ENCODE results near the gene DERA.

Gene DERA

DNA sequence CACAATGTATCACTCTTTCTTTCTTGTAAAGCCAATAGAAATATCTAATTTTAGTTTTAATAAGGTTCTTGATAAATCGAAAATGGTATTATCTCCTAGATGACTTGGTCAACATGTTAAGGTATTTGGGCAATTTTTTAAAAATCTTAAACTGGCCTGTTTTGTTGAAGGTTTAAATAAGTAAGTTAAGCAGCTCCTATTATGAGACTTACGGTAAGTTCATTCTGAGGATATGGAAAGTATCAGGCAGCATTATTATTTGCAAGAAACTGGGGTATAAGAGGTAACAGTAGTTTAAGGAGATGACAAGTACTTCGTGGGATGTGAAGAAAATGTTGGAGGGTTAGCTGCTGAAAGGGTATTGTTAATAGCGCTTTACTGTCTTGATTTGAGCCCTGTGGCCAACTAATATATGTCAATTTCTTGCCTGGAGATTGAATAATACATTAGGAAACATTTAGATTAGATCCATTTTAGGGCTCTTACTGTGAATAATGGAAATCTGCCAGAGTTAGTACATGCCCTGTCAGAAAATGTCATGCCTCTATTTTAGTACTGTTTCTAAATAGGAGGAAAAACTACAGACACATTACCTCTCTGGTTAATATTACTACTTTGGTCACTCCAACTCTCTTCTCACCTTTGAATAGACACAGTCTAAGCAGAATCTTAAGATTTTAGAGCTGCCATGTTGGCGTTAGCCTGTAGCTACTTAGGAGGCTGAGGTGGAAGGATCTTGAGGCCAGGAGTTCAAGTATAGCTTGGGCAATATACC, 23.9 kb upstream of the DERA start (continued):
- no peak for TF ChIP-seq ZSCAN30 (tag by site-specific recombination; IDR thresholded peaks at IDR 0.05)
- no peak for TF ChIP-seq PRDM1 (tag by site-specific recombination; IDR thresholded peaks at IDR 0.05)
- no peak for TF ChIP-seq ZNF138 (tag by site-specific recombination; IDR thresholded peaks at IDR 0.05; ENCODE audit: borderline replicate concordance)
- TF ChIP-seq, protein P1, sequence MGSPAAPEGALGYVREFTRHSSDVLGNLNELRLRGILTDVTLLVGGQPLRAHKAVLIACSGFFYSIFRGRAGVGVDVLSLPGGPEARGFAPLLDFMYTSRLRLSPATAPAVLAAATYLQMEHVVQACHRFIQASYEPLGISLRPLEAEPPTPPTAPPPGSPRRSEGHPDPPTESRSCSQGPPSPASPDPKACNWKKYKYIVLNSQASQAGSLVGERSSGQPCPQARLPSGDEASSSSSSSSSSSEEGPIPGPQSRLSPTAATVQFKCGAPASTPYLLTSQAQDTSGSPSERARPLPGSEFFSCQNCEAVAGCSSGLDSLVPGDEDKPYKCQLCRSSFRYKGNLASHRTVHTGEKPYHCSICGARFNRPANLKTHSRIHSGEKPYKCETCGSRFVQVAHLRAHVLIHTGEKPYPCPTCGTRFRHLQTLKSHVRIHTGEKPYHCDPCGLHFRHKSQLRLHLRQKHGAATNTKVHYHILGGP (tag by site-specific recombination; IDR thresholded peaks at IDR 0.05): no peak
- no peak for TF ChIP-seq MYNN (tag by site-specific recombination; IDR thresholded peaks at IDR 0.05; ENCODE audit: borderline replicate concordance)

DNA sequence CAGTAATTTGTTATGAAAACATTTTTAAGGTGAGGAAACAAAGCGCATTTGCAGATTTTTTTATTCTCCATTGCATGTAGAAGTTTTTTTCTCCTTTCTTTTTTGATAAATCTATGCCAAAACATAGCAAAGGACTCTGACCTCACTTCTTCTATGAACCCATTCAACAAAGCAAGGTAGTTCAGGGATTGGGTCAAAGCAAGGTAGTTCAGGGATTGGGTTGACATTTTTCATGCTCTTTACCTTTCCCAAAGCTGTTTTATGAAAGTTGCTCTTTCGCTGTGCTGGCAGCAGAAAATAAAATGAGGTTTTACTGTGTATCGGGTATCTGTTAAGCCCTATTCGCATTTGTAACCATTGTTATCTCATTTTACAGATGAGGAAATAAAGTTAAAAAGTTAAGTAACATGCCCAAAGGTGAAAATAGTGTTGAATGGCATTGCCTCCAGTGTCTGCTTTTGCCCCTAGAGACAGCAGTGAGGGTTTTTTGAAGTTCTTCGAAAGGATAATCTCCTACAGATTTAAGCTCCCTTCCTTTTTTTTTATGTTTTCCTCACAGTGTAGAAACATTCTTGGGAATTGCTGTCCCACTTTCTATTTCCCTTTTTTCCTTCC, 18.4 kb upstream of the DERA start:
- CTCF ChIA-PET: interaction anchor here (1.3 kb wide), 1 partner anchor 303 kb away, joined by 4 read pairs; no protein-coding TSS in a partner anchor
- POLR2A ChIA-PET: no interaction called here

DNA sequence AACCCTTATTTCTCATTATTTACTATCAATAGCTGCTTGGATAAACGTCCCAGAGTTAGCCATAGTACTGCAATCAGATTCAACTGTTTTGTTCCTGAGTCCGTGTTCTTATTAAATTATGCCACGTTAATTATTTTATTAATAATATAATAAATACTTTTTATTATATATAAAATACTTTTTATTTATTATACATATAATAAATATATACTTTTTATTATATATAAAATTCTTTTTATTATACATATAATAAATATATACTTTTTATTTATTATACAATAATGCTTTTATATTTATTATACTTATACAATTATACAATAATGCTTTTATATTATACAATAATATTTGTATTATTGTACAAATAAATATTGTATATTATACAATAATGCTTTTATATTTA, 17.9 kb upstream of the DERA start:
- POLR2A ChIA-PET: no interaction called here
- H3K4me3 ChIP-seq (ENCODE audit: low read depth, low read length): no peak overlapping the region
- H3K9me3 ChIP-seq (ENCODE audit: control insufficient read depth, insufficient read depth, low read depth, low read length): no peaks in the 10 kb centered on the region
- no peak overlapping the region for H3K27ac ChIP-seq (ENCODE audit: extremely low read depth, low read depth, low read length)
- 0 out of 2 replicates have a peak, but pooled peaks cover 2% of the 10 kb centered on the region for H3K4me1 ChIP-seq (ENCODE audit: control insufficient read depth, insufficient read depth, low read length)
- peaks cover 72 to 73% of the 10 kb centered on the region in 2 experiments for H3K36me3 ChIP-seq (ENCODE audit: control insufficient read depth in 2 of 2, insufficient read depth in 1 of 2, low read length in 2 of 2)
- CTCF ChIA-PET: no interaction called here
- TF ChIP-seq ZNF521 (tag by site-specific recombination; IDR thresholded peaks at IDR 0.05) (no peak), ZBTB1 (tag by site-specific recombination; IDR thresholded peaks at IDR 0.05) (no peak), ZNF777 (tag by site-specific recombination; IDR thresholded peaks at IDR 0.05; ENCODE audit: borderline replicate concordance) (no peak), ZNF76 (tag by site-specific recombination; IDR thresholded peaks at IDR 0.05; ENCODE audit: borderline replicate concordance, low read depth) (no peak), ZNF747 (tag by site-specific recombination; IDR thresholded peaks at IDR 0.05) (no peak), KLF9 (tag by site-specific recombination; IDR thresholded peaks at IDR 0.05; ENCODE audit: low read depth) (no peak)
- TF ChIP-seq, protein P2, sequence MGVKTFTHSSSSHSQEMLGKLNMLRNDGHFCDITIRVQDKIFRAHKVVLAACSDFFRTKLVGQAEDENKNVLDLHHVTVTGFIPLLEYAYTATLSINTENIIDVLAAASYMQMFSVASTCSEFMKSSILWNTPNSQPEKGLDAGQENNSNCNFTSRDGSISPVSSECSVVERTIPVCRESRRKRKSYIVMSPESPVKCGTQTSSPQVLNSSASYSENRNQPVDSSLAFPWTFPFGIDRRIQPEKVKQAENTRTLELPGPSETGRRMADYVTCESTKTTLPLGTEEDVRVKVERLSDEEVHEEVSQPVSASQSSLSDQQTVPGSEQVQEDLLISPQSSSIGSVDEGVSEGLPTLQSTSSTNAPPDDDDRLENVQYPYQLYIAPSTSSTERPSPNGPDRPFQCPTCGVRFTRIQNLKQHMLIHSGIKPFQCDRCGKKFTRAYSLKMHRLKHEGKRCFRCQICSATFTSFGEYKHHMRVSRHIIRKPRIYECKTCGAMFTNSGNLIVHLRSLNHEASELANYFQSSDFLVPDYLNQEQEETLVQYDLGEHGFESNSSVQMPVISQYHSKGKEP (tag by site-specific recombination; IDR thresholded peaks at IDR 0.05): no peak
- TF ChIP-seq, protein P3, sequence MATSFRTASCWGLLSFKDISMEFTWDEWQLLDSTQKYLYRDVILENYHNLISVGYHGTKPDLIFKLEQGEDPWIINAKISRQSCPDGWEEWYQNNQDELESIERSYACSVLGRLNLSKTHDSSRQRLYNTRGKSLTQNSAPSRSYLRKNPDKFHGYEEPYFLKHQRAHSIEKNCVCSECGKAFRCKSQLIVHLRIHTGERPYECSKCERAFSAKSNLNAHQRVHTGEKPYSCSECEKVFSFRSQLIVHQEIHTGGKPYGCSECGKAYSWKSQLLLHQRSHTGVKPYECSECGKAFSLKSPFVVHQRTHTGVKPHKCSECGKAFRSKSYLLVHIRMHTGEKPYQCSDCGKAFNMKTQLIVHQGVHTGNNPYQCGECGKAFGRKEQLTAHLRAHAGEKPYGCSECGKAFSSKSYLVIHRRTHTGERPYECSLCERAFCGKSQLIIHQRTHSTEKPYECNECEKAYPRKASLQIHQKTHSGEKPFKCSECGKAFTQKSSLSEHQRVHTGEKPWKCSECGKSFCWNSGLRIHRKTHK (tag by site-specific recombination; IDR thresholded peaks at IDR 0.05): no peak

More for the DNA sequence above, 18.4 kb upstream of the DERA start:
- Histone ChIP-seq H3K36me3 (ENCODE audit: control insufficient read depth in 2 of 2, insufficient read depth in 1 of 2, low read length in 2 of 2) (peaks cover 67 to 73% of the 10 kb centered on the region in 2 experiments), H3K4me1 (ENCODE audit: control insufficient read depth, insufficient read depth, low read length) (0 out of 2 replicates have a peak, but pooled peaks cover 3% of the 10 kb centered on the region), H3K4me3 (ENCODE audit: low read depth, low read length) (no peak overlapping the region), H3K27ac (ENCODE audit: extremely low read depth, low read depth, low read length) (no peak overlapping the region), H3K9me3 (ENCODE audit: control insufficient read depth, insufficient read depth, low read depth, low read length) (no peaks in the 10 kb centered on the region)
- TF ChIP-seq, protein P4, sequence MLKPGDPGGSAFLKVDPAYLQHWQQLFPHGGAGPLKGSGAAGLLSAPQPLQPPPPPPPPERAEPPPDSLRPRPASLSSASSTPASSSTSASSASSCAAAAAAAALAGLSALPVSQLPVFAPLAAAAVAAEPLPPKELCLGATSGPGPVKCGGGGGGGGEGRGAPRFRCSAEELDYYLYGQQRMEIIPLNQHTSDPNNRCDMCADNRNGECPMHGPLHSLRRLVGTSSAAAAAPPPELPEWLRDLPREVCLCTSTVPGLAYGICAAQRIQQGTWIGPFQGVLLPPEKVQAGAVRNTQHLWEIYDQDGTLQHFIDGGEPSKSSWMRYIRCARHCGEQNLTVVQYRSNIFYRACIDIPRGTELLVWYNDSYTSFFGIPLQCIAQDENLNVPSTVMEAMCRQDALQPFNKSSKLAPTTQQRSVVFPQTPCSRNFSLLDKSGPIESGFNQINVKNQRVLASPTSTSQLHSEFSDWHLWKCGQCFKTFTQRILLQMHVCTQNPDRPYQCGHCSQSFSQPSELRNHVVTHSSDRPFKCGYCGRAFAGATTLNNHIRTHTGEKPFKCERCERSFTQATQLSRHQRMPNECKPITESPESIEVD (tag by site-specific recombination; IDR thresholded peaks at IDR 0.05): peak; percentile 29; the same call in 1 of the 2 replicates
- TF ChIP-seq, protein P5, sequence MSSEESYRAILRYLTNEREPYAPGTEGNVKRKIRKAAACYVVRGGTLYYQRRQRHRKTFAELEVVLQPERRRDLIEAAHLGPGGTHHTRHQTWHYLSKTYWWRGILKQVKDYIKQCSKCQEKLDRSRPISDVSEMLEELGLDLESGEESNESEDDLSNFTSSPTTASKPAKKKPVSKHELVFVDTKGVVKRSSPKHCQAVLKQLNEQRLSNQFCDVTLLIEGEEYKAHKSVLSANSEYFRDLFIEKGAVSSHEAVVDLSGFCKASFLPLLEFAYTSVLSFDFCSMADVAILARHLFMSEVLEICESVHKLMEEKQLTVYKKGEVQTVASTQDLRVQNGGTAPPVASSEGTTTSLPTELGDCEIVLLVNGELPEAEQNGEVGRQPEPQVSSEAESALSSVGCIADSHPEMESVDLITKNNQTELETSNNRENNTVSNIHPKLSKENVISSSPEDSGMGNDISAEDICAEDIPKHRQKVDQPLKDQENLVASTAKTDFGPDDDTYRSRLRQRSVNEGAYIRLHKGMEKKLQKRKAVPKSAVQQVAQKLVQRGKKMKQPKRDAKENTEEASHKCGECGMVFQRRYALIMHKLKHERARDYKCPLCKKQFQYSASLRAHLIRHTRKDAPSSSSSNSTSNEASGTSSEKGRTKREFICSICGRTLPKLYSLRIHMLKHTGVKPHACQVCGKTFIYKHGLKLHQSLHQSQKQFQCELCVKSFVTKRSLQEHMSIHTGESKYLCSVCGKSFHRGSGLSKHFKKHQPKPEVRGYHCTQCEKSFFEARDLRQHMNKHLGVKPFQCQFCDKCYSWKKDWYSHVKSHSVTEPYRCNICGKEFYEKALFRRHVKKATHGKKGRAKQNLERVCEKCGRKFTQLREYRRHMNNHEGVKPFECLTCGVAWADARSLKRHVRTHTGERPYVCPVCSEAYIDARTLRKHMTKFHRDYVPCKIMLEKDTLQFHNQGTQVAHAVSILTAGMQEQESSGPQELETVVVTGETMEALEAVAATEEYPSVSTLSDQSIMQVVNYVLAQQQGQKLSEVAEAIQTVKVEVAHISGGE (tag by site-specific recombination; conservative IDR thresholded peaks at IDR 0.05; ENCODE audit: low read depth): no peak

Measured in HEK293 (cell line).